GM18511 (cell line): ENCODE data around the gene MYO1G.
A peak's percentile ranks its signal among the peaks of the same experiment; 100 is the strongest.

Experiments used
- ATAC-seq: cut with Tn5 transposase; IDR thresholded peaks from one replicate; pipeline ENCODE4 v1.9.1; 2021; ENCODE audit warnings: mild to moderate bottlenecking, moderate library complexity; ENCODE audit not compliant: unreplicated experiment

Gene MYO1G

GRCh38 chr7:44981035-44981706 is 2.4 kb upstream of the MYO1G start:
- peak; percentile 2 for ATAC-seq

GRCh38 chr7:44980393-44981034 is 1.7 kb upstream of the MYO1G start:
- peak; percentile 52 for ATAC-seq

DNA sequence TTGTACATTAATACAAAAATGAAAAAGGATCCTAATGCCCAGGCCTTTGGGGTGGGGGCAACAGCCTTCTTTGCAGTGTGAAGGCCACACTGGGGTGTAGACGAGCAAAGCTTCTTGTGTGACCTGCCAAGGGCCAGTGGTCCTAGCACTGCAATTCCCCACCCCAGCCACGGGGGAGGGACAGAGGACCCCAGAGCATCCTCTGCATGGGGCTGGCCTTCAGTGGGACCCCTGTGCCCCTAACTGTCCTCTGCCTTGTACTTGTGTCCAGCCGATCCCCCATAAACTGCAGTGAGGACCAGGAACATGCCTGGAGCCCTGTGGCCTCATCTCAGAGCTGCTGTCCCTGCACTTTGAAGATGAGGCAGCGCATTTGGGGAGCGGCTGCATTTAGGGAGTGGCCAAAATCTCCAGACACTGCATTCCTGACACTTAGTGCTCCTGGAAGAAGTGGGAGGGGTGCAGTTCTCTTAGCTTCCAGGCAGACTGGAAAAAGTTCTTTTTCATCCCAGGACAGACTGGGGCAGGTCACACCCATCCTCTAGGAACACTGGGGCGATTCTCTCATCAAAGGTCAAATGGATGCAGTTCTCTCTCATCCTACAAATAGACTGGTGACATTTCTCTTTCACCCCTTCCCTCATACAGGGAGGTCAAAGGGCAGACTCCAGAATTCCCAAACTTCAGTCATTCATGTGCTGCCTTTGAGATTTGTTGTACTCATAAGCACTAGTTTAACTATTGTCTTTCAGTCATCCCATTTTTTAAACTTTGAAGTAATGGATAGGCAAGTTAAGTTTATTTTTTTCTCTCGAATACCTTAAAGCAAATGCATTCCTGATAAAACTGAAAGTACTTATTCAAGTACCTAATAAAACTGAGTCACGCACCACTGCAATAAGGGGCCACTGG is 922 bp upstream of the MYO1G start:
- ATAC-seq, result peak; percentile 7

- no peak for ATAC-seq
Observed at GRCh38 chr7:44977959-44978335, 868 bp downstream of the MYO1G start.

GRCh38 chr7:44977304-44977958 is 1.4 kb downstream of the MYO1G start:
- peak; percentile 12 for ATAC-seq

DNA sequence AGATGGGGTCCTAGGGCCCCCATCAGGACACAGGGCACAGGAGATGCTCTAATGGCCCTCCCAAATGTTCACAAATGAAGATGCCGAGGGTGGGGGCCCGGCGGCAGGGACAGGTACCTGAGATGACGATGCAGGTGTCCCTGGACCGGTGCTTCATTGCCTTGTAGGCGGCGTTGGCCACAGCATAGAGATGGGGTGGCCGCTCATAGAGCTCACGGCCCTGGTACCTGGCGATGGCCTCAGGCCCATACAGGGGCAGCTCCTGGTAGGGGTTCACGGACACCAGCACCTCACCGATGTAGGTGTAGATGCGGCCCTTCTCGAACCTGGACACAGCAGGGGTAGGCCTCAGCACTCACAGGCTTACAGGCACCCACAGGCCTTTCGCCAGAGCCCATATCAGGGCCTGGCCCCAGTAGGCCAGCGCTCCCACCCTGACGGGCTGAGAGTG is 2.0 kb downstream of the MYO1G start:
- no peak for ATAC-seq

GRCh38 chr7:44976040-44976745 is 2.6 kb downstream of the MYO1G start:
- no peak for ATAC-seq

GRCh38 chr7:44975331-44976039 is 3.3 kb downstream of the MYO1G start:
- ATAC-seq, result no peak

GRCh38 chr7:44974549-44974948 is 4.3 kb downstream of the MYO1G start:
- no peak for ATAC-seq

DNA sequence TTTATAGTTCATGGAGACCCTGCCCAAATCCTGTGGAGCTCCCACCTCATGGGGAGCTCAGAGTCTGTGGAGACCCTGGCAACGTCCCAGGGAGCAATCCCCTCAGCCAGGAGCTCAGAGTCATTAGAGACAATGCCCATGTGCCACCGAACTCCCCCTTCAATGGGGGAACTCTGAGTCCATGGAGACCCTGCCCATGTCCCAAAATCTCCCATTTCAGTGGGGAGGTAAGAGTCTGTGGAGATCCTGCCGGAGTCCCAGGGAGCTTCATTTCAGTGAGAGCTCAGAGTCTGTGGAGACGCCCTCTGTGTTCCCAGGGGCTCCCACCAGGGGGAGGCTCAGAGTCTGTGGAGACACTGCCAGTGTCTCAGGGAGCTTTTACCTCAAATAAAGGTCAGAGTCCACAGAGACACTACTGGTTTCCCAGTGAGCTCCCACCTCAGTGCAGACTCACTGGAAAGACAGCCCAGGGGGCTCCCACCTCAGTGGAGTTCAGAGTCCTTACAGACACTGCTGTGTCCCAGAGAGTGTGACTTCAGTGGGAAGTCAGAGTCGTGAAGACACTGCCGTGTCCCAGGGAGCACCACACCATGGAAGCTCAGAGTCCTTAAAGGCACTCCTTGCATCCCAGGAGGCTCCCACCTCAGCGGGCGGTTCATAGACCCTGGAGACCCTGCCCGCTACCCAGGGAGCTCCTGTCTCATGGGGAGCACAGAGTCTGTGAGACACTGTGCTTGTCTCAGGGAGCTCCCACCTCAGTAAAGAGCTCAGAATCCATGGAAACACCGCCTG is 5.0 kb downstream of the MYO1G start:
- ATAC-seq, result no peak

DNA sequence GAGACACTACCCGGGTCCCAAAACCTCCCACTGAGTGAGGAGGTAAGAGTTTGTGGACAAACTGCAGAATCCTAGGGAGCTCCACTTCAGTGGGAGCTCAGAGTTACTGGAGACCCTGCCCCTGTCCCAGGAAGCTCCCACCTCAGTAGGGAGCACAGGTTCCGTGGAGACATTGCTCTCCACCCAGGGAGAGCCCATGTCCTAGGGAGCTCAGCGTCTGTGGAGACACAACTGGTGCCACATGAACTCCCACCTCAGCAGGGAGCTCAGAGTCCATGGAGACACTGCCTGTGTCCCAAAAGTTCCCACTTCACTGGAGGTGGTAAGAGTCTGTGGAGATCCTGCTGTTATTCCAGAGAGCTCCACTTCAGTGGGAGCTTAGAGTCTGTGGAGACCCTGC is 6.3 kb downstream of the MYO1G start:
- no peak for ATAC-seq

DNA sequence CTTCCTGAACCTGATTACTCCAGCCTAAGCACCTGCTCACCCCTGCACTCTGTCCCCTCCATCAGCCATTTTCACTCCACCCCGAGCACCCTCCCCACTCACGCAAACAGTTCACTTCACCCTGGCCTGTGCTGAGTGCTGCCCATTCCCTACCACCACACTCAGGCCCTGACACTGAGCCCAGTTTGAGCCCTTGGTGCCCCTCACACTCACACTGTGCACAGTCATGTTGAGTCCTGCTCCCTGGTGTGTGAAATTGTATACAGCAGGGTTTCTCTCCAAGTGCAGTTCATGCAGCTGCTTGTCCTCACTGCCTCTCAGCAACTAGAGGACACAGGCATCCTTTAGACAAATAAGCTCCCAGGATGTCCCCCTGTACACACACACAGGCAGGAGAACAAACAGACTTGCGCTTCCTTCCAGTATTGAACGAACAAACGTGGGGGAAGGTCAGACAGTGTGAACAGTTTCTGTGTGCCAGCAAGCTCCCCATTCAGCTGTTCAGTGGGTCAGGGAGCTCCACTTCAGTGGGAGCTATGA is 6.8 kb downstream of the MYO1G start:
- no peak for ATAC-seq

DNA sequence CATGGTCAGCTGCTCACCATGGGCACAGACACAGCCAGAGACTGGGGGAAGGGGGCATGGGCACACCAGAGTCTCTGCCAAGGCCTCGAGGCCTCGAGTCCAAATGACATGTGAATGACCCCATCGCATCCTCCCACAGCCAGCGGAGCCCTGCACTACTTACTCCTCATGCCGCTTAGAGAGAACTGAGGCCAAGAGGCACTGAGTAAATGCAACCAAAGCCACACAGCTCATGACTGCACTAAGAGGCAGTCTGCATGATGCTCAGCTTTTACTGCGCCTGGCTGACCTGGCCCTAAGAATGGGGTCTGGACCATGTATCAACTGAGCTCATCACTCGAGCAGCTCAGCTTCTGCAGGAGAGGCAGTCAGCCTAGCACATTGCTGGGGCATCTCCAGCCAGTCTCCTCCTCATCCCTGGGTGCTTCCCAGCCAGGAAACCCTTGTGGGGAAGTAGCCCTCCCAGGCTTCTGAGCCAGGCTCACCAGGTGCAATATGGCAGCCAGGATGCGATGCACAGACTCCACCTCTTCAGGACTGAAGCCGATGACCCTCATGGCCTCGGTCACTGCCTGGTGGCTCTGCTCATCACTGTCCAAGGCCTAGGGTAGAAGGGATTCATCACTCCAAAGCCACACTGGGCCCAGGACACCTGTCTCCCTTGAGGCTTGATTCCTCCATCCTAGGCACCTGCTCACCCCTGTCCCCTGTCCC is 7.5 kb downstream of the MYO1G start:
- no peak for ATAC-seq

- ATAC-seq, result no peak
Observed at GRCh38 chr7:44970523-44971051, 8.2 kb downstream of the MYO1G start.

- ATAC-seq, result no peak
Observed at GRCh38 chr7:44969701-44970522, 8.9 kb downstream of the MYO1G start.

DNA sequence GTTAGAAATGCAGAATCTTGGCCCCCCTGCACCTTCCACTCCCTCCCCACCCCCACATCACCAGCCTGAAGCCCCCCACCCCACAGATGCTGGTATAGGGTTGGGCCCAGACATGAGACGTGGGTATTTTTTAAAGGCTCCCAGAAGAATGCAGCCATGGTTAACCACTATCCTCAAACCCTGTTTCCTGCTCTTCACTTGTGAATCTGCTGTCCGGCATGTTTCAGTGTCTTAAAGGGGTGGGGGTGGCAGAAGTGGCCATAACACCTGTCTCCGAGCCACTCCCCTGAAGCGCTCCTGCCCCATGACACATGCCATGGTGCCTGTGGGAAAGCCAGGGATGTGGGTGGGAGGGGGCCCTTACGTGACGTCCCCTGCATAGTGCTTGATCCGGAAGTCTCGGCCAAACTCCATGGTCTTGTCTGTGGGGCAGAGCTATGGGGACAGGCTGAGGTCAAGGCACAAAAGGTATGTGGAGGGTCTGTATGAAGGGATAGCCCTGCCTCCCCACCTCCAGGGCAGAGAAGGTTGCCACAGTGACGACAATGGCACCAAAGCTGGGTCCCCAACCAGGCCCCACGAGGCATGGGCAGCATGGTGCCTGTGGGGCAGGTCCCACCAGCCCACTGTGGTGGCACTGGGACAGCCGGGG is 9.6 kb downstream of the MYO1G start:
- ATAC-seq, result no peak
